Kidney capillary endothelial cell (primary cell): Measurements from ENCODE around the gene SCAF1.

Source experiments
- DNase-seq: peaks from one replicate; pipeline ENCODE4 v3.0.0-alpha.2; 2018; ENCODE audit warnings: low spot score

Gene SCAF1

DNA sequence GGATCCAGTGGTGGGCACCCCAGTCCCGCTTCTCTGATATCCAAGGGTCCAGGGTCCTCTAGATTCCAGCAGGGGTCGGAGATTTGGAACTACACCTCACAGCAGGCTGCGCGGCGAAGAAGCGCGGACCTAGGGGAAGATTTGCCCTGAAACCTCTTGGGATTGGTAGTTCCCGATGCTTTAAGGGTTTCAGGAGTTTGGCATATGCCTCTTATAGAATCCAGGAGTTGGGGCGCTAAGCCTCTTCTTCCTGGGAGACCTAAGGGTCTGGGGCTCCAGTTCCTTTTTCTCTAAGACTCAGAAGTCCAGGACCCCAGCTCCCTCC, 24.1 kb downstream of the SCAF1 start:
- DNase-seq, result no peak

DNA sequence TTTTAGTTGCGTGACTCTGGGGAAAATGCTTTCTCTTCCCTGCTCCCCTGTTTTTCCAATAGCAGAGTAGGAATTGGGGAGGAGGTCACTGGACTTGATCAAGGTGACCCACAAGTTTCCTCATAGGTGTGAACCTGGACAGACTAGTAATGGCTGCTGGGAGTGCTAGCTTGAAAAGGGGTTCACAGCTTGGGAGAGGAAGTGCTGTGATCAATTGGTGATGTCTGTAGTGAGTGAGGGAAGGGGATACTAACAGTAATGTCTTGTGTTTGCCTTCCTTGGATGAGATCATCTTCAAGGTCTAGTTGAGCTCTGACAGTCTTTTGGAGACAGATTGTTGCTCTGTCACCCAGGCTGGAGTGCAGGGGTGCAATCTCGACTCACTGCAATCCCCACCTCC, 25.5 kb downstream of the SCAF1 start:
- no peak for DNase-seq

DNA sequence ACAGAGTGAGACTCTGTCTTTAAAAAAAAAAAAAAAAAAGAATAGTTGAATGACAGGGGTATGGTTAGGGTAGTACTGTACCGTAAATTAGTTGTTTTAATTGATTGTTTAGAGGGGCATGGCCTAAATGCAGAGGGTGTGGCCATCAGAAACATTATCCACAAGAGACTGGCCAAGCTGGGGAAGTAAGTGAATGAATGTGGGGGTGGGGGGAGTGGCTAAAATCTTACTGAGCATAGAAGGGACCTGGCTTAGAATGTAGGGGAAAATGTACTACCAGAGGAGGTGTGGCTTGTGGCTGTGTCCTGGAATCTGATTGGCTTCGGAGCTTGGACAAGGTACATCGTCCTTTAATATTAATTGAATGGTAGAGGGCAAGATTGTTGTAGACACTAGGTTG, 27.5 kb downstream of the SCAF1 start:
- no peak for DNase-seq

DNA sequence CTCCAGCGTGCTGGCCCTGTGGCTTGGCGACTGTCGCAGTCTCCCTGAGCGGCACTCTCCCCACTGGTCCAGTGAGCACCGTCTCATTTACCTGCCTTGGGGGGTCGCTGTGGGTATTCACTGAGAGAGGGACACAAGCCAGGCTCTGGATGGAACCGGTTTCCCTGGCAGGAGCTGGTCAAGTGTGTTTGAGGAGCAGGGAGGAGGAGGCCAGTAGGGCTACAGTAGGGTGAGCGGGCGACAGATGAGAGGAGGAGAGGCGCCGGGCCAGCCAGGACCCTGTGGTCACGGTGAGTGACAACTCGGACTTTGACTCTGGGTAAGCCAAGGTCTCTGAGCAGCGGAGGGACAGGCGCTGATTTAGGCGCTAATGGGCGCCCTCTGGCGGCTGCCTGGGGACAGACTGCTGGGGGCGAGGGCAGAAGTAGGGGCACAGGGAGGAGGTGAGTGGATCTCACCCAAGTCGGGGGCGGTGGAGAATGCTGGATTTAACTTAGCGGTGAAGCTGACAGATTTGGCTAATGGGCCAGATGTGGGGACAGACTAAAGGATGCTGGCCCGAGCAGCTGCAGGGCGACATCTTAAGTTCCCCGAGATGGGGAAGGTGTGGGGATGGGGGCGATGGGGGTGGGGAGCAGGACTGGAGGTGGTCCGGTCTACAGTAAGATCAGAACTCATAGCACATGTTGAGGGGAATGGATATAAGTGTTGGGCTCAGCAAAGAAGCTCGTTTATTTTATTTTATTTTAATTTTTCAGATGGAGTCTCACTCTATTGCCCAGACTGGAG, 30.3 kb downstream of the SCAF1 start:
- peak; percentile 74 for DNase-seq

DNA sequence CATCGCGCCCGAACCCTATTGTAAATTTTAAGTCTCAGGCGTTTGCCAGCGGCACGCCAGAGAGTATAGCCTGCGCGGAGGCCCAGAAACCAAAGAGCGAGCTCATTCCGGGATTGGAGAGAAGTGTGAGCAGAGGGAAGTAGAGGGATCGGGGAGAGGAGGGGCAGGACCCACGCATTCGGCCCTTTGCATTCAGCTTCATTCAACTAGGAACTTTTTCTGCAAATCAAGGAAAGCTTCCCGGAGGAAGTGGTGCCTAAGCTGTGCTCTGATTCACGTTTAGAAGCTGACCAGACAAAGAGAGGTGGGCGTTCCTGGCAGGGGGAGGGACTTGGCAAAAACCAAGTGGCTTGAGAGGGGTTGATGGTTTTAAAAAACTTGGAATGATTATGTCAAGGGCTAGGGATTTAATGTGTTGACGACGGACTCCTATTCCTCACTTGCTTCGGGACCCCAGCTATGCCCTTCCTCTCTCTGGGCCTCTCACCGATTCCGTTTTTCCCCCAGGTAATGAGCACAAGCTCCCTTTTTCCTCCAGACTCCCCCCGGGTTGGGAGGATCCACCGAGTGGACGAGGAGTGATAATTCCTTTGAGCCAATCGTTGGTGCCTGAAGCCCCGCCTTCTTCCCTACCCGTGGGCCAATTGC, 34.3 kb downstream of the SCAF1 start:
- peak; percentile 91 for DNase-seq

DNA sequence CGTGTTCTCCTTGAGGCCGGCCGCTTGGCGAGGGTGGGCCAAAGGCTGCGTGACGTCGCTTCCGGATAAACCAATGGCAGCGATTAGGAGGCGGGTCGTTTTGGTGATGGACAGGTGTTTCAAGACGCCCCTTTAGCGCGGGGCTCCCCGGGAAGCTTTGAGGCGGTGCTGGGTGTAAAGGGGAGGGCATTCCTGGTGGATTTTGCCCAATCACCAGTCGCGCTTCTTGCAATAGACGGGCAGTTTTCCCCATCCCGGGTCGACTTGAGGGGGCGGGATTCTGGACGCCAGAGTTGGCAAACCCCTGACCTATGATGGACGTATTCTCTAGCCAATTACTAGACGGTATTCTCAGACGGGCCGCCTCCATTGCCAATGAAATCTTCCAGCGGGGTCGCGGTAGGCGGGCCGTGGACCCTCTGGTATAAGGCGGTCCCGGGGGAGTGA, 34.8 kb downstream of the SCAF1 start:
- peak; percentile 100 for DNase-seq

DNA sequence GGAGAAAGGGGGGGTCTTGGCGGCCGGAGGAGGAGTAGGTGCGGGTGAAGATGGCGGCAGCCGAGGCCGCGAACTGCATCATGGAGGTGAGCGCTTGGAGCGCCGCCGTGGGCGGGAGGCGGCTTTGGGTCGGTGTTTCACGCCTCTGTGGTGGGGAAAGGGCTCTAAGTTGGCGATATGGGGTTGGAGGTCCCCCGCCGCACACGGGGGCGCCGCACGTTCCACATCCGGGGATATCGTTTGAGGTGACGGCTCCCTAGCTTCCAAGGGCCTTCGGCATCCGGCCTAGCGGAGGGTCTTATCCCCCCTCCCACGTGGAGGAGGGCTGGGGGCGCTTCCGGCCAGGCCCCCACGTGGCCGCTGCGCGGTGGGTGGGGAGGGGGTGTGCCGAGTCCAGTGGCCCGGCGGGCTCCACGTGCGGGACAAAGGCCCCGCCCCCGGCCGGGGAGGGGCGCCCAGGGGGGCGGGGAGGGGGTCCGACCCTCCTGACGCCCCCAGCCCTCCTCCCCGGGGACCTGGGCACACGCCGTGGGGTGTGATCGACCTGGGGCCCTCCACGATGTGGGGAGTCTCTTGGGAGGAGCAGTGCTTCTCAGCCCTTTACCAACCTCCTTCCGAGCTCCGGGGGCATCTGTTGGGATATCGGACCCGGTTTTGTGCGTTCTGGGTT, 35.4 kb downstream of the SCAF1 start, which contains the start of gene PRMT1:
Gene PRMT1, plus strand, starts transcription at position 41 of the 670 bp plus-strand sequence. Its CDS starts 10 bp downstream, at position 51.
- DNase-seq, result no peak

DNA sequence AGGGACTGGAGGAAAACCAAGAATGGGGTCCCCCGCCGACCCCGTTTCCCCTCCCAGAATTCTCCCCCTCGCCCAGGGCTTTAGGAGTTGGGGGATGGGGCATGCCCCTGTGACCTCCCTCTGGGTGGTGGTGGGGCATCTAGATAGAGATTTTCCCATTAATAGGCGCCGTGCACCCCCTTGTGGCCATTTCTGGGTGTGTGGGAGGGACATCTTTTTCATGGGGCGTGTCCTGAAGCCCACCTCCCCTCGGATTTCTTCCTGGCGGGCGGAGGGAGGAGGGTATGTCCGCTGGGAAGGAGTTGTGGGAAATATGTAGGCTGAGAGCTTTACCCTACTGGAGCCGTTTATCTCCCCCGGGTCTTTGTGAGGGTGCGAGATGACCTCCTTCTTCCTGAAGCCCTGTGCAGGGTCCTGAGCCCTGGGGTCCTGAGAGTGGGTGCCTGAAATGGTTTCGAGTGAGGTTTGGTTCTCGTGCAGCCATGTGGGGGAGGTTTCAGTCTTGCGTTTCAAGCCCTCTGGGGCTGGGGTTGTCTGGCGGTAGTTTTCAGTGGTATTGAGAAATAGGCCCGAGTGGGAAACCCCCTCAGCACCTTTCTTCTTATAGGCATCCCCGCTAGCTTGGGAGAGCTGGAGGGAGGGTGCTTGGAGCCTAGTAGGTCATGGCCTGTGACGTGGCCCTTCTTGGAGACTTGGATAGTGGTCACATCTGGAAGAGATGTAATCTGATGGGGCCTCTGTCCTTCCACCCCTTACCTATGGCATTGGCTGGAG, 36.1 kb downstream of the SCAF1 start:
- no peak for DNase-seq

DNA sequence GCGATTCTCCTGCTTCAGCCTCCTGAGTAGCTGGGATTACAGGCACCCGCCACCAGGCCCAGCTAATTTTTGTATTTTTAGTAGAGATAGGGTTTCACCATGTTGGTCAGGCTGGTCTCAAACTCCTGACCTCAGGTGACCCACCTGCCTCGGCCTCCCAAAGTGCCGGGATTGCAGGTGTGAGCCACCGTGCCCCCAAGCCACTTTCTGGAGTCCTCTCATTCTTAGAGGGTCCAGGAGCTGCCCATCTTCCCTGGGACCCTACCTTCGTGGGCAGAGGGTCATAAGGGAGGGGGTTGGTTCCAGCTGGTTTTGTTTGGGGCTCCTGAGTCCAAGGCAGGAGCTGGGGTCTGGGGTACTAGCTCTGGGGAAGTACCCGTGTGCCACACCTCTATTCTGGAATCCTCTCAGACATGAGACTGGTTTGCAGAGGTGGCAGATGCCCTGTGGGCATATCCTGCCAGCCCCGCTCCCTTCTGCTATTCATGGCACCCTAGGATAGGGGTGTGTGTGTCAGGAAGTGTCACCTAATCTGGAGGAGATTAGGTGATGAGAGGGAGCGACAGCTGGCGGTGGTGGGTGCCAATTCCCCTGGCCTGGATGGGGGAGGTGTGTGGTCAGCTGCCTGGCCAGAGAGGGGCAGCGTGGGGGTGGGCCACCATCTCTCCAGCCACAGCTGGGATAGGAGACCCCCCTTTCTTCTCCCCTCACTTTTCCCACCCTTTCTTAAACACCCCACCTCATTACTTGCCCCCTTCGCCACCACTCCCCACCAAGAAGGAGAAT, 37.2 kb downstream of the SCAF1 start:
- DNase-seq, result no peak

DNA sequence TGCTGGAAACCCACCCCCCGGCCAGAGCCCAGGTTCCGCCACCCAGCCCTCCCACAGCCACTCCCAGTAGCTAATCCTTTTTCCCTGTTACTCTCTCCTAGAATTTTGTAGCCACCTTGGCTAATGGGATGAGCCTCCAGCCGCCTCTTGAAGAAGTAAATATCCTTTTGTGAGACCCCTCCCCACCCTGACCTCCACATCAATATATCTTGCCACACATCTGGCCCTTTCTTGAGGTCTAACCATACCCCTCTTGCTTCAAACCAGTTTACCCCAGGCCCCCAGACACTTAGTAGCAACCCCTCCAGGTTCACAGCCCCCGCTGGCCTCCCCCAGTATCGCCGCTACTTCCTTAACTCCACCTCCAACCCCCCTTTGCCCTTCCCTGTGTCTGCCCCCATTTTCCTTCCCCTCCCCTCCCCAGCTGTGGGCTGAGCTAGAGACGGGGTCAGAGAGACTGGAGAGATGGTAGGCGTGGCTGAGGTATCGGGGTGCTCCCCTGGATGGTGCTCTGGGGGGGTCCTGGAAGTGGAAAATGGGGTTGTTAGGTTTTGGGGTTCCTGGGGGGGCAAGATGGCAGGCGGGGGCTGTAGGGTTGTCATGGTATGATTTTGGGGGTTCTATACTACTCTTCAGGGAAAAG, 37.9 kb downstream of the SCAF1 start:
- DNase-seq, result no peak

DNA sequence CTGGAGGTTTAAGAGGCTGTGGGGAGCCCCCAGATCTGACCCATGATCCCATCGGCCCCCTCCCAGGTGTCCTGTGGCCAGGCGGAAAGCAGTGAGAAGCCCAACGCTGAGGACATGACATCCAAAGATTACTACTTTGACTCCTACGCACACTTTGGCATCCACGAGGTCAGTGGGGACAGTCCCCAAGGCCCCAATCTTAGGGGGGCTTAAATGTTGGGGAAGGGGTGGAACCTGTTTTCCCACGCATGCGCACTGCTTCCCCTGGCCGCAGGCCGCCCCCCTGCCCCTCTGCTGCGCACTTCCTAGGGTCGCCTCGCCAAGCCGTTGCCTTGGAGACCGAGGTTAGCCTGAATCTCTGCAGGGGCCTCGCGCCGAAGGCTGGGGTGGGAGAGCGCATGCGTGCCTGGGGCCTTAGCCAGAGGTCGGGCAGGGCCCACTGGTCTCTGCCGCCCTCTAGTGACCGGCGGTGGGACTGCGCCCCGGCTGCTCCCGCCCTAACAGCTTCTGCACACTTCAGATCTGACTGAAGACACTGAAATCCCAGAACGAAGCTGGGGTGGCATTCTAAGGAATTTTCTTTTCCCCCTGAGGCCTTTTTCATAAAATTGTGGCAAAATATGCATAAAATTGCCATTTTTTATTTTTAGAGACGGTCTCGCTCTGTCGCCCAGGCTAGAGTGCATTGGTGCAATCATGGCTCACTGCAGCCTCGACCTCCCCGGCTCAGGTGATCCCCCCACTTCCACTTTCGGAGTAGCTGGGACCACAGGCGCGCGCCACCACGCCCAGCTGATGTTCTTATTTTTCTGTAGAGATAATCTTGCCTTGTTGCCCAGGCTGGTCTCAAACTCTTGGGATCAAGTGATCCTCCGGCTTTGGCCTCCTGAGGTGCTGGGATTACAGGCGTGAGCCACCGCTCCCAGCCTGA, 38.7 kb downstream of the SCAF1 start:
- DNase-seq, result peak; percentile 84

DNA sequence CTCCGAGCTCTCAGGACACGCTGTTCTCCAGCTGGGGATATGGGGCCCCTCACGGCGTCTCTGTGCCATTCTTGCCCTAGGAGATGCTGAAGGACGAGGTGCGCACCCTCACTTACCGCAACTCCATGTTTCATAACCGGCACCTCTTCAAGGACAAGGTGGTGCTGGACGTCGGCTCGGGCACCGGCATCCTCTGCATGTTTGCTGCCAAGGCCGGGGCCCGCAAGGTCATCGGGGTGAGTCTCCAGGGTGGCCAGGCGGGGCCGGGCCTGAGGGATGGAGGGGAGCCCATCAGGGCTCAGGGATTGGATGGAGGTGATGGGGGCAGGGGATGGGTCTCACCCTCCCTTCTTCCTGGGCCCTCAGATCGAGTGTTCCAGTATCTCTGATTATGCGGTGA, 39.8 kb downstream of the SCAF1 start:
- DNase-seq, result no peak

DNA sequence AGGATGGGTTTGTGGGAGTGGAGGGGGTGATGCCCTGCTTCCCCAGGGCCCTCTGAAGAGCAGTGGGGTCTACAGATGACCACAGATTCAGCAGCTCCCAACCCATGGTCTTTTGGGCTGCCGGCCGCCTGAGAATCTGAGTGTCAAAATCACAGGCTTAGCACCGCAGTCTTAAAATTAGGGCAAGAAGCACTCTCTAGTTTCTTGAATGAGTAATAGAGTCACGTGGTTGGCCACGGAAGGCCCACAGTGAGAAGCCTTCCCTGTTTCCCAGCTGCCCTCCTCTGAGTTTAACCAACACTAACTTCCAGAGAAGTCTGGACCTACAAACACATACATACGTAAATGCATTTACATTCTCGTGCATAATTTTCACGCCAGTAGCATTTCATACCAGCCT, 40.3 kb downstream of the SCAF1 start:
- no peak for DNase-seq

DNA sequence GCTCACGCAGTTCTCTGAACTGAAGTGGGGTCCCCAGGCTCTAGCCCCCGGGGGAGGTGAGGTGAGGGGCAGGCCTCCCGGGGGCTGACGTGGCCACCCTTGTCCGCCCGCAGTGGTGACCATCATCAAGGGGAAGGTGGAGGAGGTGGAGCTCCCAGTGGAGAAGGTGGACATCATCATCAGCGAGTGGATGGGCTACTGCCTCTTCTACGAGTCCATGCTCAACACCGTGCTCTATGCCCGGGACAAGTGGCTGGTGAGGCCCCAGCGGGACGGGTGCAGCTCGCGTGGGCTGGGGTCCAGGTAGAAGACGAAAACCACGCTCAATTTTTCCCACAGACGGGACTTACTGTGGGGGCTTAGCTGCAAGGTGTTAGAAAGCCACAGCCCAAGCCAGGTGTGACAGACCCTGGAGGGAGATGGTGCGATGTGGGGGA, 41.8 kb downstream of the SCAF1 start:
- DNase-seq, result no peak

DNA sequence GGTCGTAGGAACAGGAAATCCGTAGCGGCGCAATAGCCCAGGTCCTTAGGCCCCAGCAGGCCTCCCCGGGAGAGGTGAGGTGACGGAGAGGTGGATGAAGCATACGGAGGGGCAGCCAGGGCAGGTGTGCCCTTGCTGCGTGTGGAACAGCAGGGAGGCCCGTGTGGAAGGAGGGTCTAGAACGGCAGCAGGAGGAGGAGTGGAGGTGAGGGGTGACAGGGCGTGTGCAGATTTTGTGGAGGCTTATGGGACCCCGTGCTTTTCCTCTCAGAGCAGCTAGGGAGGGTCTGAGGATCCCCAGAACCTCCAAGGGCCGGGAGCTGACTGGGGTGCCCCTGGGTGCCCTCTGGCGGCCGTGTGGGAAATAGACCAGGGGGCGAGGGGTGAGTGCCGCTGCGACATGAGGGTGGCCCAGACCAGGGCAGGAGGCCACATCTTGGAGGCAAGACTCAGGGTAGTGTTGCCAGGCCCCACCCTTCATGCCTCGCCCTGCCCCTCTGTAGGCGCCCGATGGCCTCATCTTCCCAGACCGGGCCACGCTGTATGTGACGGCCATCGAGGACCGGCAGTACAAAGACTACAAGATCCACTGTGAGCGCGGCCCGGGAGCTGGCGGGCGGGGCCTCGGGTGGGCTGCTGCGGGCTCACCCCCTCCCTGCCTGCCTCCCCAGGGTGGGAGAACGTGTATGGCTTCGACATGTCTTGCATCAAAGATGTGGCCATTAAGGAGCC, 42.4 kb downstream of the SCAF1 start:
- DNase-seq, result no peak

DNA sequence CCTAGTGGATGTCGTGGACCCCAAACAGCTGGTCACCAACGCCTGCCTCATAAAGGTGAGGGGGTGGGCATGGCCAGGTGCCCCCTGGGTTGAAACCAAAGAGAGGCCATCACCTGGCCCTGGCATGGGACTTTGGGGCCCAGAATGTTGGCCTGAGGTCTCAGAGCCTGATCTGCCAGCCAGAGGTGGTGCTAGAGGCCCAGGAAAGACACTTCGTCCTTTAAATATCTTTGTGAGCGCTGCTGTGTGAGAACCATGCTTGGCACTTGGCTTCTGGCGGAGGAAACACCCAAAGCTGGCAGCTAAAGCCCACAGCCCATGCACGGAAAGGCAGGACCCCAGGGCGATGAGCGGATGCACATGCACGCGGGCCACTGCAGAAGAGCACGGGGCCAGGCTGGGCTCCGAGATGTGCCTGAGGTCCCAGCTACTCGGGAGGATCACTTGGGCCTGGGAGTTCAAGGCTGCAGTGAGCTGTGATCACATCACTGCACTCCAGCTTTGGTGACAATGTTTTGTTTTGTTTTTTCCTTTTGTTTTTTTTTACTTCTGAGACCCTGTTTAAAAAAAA, 43.1 kb downstream of the SCAF1 start:
- no peak for DNase-seq

DNA sequence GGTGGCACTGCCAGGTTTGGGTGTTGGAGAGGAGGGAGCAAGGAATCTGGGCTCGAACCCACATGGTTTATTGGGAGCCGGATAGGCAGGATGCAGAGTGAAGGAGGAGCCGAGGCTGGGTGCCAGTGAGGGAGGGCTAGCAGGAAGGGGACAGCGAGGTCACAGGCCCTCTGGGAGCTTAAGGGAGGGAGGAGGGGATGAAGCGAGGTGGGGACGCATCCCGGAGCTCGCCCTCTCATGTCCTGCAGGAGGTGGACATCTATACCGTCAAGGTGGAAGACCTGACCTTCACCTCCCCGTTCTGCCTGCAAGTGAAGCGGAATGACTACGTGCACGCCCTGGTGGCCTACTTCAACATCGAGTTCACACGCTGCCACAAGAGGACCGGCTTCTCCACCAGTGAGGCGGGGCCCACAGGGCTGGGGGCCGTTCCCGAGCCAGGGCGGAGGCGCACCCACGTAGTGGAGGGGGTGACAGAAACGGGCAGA, 43.9 kb downstream of the SCAF1 start:
- no peak for DNase-seq

DNA sequence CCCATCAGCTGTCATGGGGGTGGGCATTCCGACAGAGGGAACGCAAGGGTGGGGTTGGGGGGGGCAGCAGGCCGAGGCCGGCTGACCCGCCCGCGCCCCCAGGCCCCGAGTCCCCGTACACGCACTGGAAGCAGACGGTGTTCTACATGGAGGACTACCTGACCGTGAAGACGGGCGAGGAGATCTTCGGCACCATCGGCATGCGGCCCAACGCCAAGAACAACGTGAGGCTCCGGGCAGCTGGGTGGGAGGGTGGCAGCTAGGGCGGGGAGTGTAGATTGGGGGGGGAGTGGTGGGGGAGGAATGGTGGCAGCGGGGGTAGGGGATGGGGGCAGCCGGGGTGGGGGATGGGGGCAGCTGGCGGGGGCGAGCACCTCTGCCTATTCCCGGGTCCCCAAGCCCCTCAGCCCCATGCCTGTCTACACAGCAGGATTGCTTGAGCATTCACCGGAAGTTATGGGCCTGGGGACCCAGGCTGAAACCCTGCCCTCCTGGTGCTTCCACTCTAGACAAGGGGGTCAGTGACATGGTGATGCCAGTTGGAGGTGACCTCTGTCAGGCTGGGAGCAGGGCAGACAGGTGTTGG, 44.6 kb downstream of the SCAF1 start:
- no peak for DNase-seq
